Measurements from ENCODE around the gene UFSP1.

The UFSP1 gene

DNA sequence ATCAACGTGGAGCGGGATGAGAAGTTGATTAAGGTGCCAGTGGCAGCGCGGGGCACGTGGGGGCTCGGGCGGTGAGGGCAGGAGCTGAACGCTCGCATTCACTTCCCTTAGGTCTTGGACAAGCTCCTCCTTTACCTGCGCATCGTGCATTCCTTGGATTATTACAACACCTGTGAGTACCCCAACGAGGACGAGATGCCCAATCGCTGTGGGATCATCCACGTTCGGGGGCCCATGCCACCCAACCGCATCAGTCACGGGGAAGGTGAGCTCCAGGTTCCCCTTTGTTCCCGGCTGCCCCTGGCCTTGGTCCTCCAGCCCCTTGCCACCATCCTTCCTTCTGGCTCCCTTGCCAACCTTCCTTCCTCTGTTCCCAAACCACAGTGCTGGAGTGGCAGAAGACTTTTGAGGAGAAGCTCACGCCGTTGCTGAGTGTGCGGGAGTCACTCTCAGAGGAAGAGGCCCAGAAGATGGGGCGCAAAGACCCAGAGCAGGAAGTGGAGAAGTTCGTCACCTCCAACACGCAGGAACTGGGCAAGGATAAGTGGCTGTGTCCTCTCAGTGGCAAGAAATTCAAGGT is 2.5 kb downstream of the UFSP1 start:
- DNase-seq = no peak
- H3K4me1 ChIP-seq (ENCODE audit: control extremely low read depth in 1 of 4, control insufficient read depth in 4 of 4, insufficient read depth in 4 of 4, low read length in 3 of 4) = peaks cover 4 to 63% (median 55%) of the 10 kb centered on the region in 4 experiments
- peak overlapping the region in 1 of 2 experiments; percentile 15 for H3K27ac ChIP-seq (ENCODE audit: insufficient read depth in 1 of 2, low read depth in 1 of 2, low read length in 2 of 2, poor library complexity in 1 of 2, severe bottlenecking in 2 of 2)
- H3K27me3 ChIP-seq (replicated peaks in 2 of 5; ENCODE audit: control insufficient read depth in 4 of 5, insufficient read depth in 5 of 5, low read length in 4 of 5) = peaks cover 0 to 12% (median 2%) of the 10 kb centered on the region in 5 experiments
- WGBS (ENCODE audit: insufficient coverage) = 74% methylated on average over 24 of the region's 25 CpGs
- CTCF ChIA-PET = interaction anchor here (0.5 to 2.6 kb wide), 6 partner anchors 9 to 181 kb away, joined by 3 to 20 read pairs (median 4); partner anchors contain the start of genes POP7, SLC12A9 and SRRT
- H3K36me3 ChIP-seq (ENCODE audit: control insufficient read depth in 4 of 4, insufficient read depth in 4 of 4, low read length in 3 of 4) = peaks cover 10 to 68% (median 47%) of the 10 kb centered on the region in 4 experiments
- H3K9me3 ChIP-seq (ENCODE audit: control extremely low read depth in 1 of 5, control insufficient read depth in 4 of 5, insufficient read depth in 2 of 5, low read depth in 1 of 5, low read length in 4 of 5) = no peaks in the 10 kb centered on the region
- peak overlapping the region in 4 of 7 experiments; percentile 3 to 52 (median 15) for H3K4me3 ChIP-seq (ENCODE audit: control insufficient read depth in 1 of 7, extremely low read depth in 1 of 7, insufficient read depth in 4 of 7, low read depth in 2 of 7, low read length in 6 of 7)
- POLR2A ChIA-PET = interaction anchor here (0.6 to 1.6 kb wide), 4 partner anchors 12 to 313 kb away, joined by 3 to 7 read pairs (median 4); partner anchors contain the start of gene SRRT

- peaks cover 13 to 74% (median 53%) of the 10 kb centered on the region in 4 experiments for H3K36me3 ChIP-seq (ENCODE audit: control insufficient read depth in 4 of 4, insufficient read depth in 4 of 4, low read length in 3 of 4)
- peaks cover 4 to 61% (median 54%) of the 10 kb centered on the region in 4 experiments for H3K4me1 ChIP-seq (ENCODE audit: control extremely low read depth in 1 of 4, control insufficient read depth in 4 of 4, insufficient read depth in 4 of 4, low read length in 3 of 4)
- WGBS (ENCODE audit: insufficient coverage) = 93% methylated on average over 27 of the region's 27 CpGs
Measured at GRCh38 chr7:100886142-100886935, 3.2 kb downstream of the UFSP1 start.

DNA sequence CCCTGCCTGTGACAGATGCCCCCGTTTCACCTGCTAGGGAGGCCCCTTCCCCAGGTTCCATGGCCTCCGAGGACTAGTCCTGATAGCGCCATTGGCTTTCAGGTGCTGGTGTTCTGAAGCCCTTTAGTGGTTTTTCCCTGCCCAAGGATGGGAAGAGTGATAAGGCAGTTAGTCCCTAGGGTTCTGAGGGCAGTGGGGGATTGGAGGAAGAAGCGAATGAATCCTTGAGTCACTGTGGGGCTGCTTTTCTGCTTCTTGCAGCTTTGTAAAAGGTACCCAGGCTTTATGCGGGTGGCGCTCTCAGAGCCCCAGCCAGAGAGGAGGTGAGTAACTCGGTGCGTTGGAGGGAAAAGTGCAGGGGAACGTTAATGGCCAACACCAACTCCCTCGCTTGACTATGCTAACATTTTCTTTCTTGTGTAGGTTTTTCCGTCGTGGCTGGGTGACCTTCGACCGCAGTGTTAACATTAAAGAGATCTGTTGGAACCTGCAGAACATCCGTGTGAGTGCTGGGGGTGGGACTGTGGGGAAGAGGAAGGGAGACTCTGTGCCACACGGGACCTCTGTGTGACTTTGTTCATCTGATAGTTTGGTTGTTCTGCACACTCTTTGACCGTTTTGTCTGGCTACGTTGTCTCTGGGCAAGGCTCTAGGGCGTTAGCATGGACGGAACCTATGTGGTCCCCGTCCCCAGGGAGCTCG is 3.9 kb downstream of the UFSP1 start:
- H3K27me3 ChIP-seq (replicated peaks in 2 of 5; ENCODE audit: control insufficient read depth in 4 of 5, insufficient read depth in 5 of 5, low read length in 4 of 5) = peaks cover 0 to 2% (median 0%) of the 10 kb centered on the region in 5 experiments
- no peak for DNase-seq
- peaks cover 4 to 54% (median 48%) of the 10 kb centered on the region in 4 experiments for H3K4me1 ChIP-seq (ENCODE audit: control extremely low read depth in 1 of 4, control insufficient read depth in 4 of 4, insufficient read depth in 4 of 4, low read length in 3 of 4)
- POLR2A ChIA-PET = interaction anchor here (1.6 kb wide), 1 partner anchor 11 kb away, joined by 4 read pairs; the partner anchor contains the start of gene SRRT
- H3K9me3 ChIP-seq (ENCODE audit: control extremely low read depth in 1 of 5, control insufficient read depth in 4 of 5, insufficient read depth in 2 of 5, low read depth in 1 of 5, low read length in 4 of 5) = no peaks in the 10 kb centered on the region
- WGBS (ENCODE audit: insufficient coverage) = 94% methylated on average over 17 of the region's 22 CpGs
- peaks cover 16 to 80% (median 59%) of the 10 kb centered on the region in 4 experiments for H3K36me3 ChIP-seq (ENCODE audit: control insufficient read depth in 4 of 4, insufficient read depth in 4 of 4, low read length in 3 of 4)
- no peak overlapping the region for H3K4me3 ChIP-seq (ENCODE audit: control insufficient read depth in 1 of 7, extremely low read depth in 1 of 7, insufficient read depth in 4 of 7, low read depth in 2 of 7, low read length in 6 of 7)
- H3K27ac ChIP-seq (ENCODE audit: insufficient read depth in 1 of 2, low read depth in 1 of 2, low read length in 2 of 2, poor library complexity in 1 of 2, severe bottlenecking in 2 of 2) = no peak overlapping the region
- CTCF ChIA-PET = interaction anchor here (2.6 kb wide), 1 partner anchor 10 kb away, joined by 20 read pairs; the partner anchor contains the start of gene SRRT

More at GRCh38 chr7:100886142-100886935, 3.2 kb downstream of the UFSP1 start:
- no peak overlapping the region for H3K27ac ChIP-seq (ENCODE audit: insufficient read depth in 1 of 2, low read depth in 1 of 2, low read length in 2 of 2, poor library complexity in 1 of 2, severe bottlenecking in 2 of 2)
- H3K27me3 ChIP-seq (replicated peaks in 2 of 5; ENCODE audit: control insufficient read depth in 4 of 5, insufficient read depth in 5 of 5, low read length in 4 of 5) = peaks cover 0 to 6% (median 0%) of the 10 kb centered on the region in 5 experiments
- H3K4me3 ChIP-seq (ENCODE audit: control insufficient read depth in 1 of 7, extremely low read depth in 1 of 7, insufficient read depth in 4 of 7, low read depth in 2 of 7, low read length in 6 of 7) = peak overlapping the region in 1 of 7 experiments; percentile 52
- DNase-seq = no peak
- POLR2A ChIA-PET = interaction anchor here (0.6 to 1.6 kb wide), 2 partner anchors 11 to 312 kb away, joined by 3 to 4 read pairs; partner anchors contain the start of gene SRRT
- no peaks in the 10 kb centered on the region for H3K9me3 ChIP-seq (ENCODE audit: control extremely low read depth in 1 of 5, control insufficient read depth in 4 of 5, insufficient read depth in 2 of 5, low read depth in 1 of 5, low read length in 4 of 5)
- CTCF ChIA-PET = interaction anchor here (1.3 to 2.6 kb wide), 4 partner anchors 9 to 180 kb away, joined by 3 to 20 read pairs (median 8); partner anchors contain the start of genes POP7, SLC12A9 and SRRT

GRCh38 chr7:100884736-100885439 is 4.6 kb downstream of the UFSP1 start:
- CTCF ChIA-PET = no interaction called here
- Histone ChIP-seq H3K36me3 (ENCODE audit: control insufficient read depth in 4 of 4, insufficient read depth in 4 of 4, low read length in 3 of 4) (peaks cover 16 to 85% (median 63%) of the 10 kb centered on the region in 4 experiments), H3K27me3 (replicated peaks in 2 of 5; ENCODE audit: control insufficient read depth in 4 of 5, insufficient read depth in 5 of 5, low read length in 4 of 5) (no peaks in the 10 kb centered on the region), H3K4me1 (ENCODE audit: control extremely low read depth in 1 of 4, control insufficient read depth in 4 of 4, insufficient read depth in 4 of 4, low read length in 3 of 4) (peaks cover 4 to 47% (median 41%) of the 10 kb centered on the region in 4 experiments), H3K4me3 (ENCODE audit: control insufficient read depth in 1 of 7, extremely low read depth in 1 of 7, insufficient read depth in 4 of 7, low read depth in 2 of 7, low read length in 6 of 7) (no peak overlapping the region), H3K9me3 (ENCODE audit: control extremely low read depth in 1 of 5, control insufficient read depth in 4 of 5, insufficient read depth in 2 of 5, low read depth in 1 of 5, low read length in 4 of 5) (no peaks in the 10 kb centered on the region), H3K27ac (ENCODE audit: insufficient read depth in 1 of 2, low read depth in 1 of 2, low read length in 2 of 2, poor library complexity in 1 of 2, severe bottlenecking in 2 of 2) (no peak overlapping the region)
- WGBS (ENCODE audit: insufficient coverage) = 95% methylated on average over 23 of the region's 29 CpGs
- POLR2A ChIA-PET = interaction anchor here (1.2 kb wide), 1 partner anchor 10 kb away, joined by 6 read pairs; the partner anchor contains the start of gene SRRT
- DNase-seq = no peak

- 95% methylated on average over 18 of the region's 24 CpGs for WGBS (ENCODE audit: insufficient coverage)
- H3K27me3 ChIP-seq (replicated peaks in 2 of 5; ENCODE audit: control insufficient read depth in 4 of 5, insufficient read depth in 5 of 5, low read length in 4 of 5) = no peaks in the 10 kb centered on the region
- peaks cover 16 to 90% (median 68%) of the 10 kb centered on the region in 4 experiments for H3K36me3 ChIP-seq (ENCODE audit: control insufficient read depth in 4 of 4, insufficient read depth in 4 of 4, low read length in 3 of 4)
- no peak for DNase-seq
- no peak overlapping the region for H3K27ac ChIP-seq (ENCODE audit: insufficient read depth in 1 of 2, low read depth in 1 of 2, low read length in 2 of 2, poor library complexity in 1 of 2, severe bottlenecking in 2 of 2)
- no peaks in the 10 kb centered on the region for H3K9me3 ChIP-seq (ENCODE audit: control extremely low read depth in 1 of 5, control insufficient read depth in 4 of 5, insufficient read depth in 2 of 5, low read depth in 1 of 5, low read length in 4 of 5)
- ChIA-PET CTCF (no interaction called here), POLR2A (no interaction called here)
- peaks cover under 1 to 30% (median 25%) of the 10 kb centered on the region in 4 experiments for H3K4me1 ChIP-seq (ENCODE audit: control extremely low read depth in 1 of 4, control insufficient read depth in 4 of 4, insufficient read depth in 4 of 4, low read length in 3 of 4)
- H3K4me3 ChIP-seq (ENCODE audit: control insufficient read depth in 1 of 7, extremely low read depth in 1 of 7, insufficient read depth in 4 of 7, low read depth in 2 of 7, low read length in 6 of 7) = no peak overlapping the region
Measured at GRCh38 chr7:100882785-100883526, 6.6 kb downstream of the UFSP1 start.

DNA sequence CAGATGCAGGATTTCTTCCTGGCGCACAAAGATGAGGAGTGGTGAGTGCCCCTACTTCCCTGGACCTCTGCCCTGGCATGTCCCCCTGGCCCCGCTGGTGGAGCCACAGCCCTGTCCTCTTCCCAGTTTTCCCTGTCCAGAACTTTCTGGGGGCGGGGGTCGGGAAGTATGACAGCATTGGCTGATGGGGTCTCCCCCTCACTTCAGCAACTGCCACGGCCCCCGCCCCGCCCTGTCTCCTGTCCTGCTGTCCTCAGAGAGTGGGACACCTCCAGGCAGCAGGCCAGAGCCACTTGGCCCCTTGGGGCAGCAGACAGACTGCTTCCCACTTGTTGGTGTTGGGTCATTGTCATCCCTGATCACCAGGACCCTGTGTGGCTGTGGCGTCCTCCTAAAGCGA is 7.3 kb downstream of the UFSP1 start:
- POLR2A ChIA-PET = interaction anchor here (0.6 kb wide), 1 partner anchor 225 kb away, joined by 5 read pairs; no protein-coding TSS in a partner anchor
- peaks cover 16 to 92% (median 69%) of the 10 kb centered on the region in 4 experiments for H3K36me3 ChIP-seq (ENCODE audit: control insufficient read depth in 4 of 4, insufficient read depth in 4 of 4, low read length in 3 of 4)
- H3K4me3 ChIP-seq (ENCODE audit: control insufficient read depth in 1 of 7, extremely low read depth in 1 of 7, insufficient read depth in 4 of 7, low read depth in 2 of 7, low read length in 6 of 7) = no peak overlapping the region
- H3K9me3 ChIP-seq (ENCODE audit: control extremely low read depth in 1 of 5, control insufficient read depth in 4 of 5, insufficient read depth in 2 of 5, low read depth in 1 of 5, low read length in 4 of 5) = no peaks in the 10 kb centered on the region
- H3K27me3 ChIP-seq (replicated peaks in 2 of 5; ENCODE audit: control insufficient read depth in 4 of 5, insufficient read depth in 5 of 5, low read length in 4 of 5) = no peaks in the 10 kb centered on the region
- CTCF ChIA-PET = no interaction called here
- no peak overlapping the region for H3K27ac ChIP-seq (ENCODE audit: insufficient read depth in 1 of 2, low read depth in 1 of 2, low read length in 2 of 2, poor library complexity in 1 of 2, severe bottlenecking in 2 of 2)
- H3K4me1 ChIP-seq (ENCODE audit: control extremely low read depth in 1 of 4, control insufficient read depth in 4 of 4, insufficient read depth in 4 of 4, low read length in 3 of 4) = peaks cover 0 to 23% (median 18%) of the 10 kb centered on the region in 4 experiments
- DNase-seq = no peak
- 95% methylated on average over 7 of the region's 9 CpGs for WGBS (ENCODE audit: insufficient coverage)

All from common myeloid progenitor, CD34-positive (primary cell).